H9 (cell line): ENCODE measurements around the gene TUBA4A. TPM values are rescaled to one million over a fixed set of nuclear protein-coding genes. Genes with fewer than 3 reads are reported as not detected.
A peak's percentile ranks its signal among the peaks of the same experiment; 100 is the strongest.

Experiments
- DNase-seq: peaks from one replicate; pipeline ENCODE4 v3.0.0-alpha.2; 2017
- H2AFZ ChIP-seq: one replicate; pipeline ENCODE4 v1.6.1; 2013; ENCODE audit warnings: mild to moderate bottlenecking, low read length, control low read depth, moderate library complexity
- H2AK5ac ChIP-seq: 2 replicates; pipeline ENCODE4 v1.6.1; 2013; ENCODE audit warnings: low read length, control low read depth, mixed read lengths; ENCODE audit not compliant: insufficient read length
- H2BK120ac ChIP-seq: one replicate; pipeline ENCODE4 v1.6.1; 2013; ENCODE audit warnings: low read depth, mild to moderate bottlenecking, low read length, control low read depth, inconsistent platforms; ENCODE audit not compliant: poor library complexity, severe bottlenecking
- H2BK12ac ChIP-seq: 2 replicates; pipeline ENCODE4 v1.6.1; 2013; ENCODE audit warnings: low read length, control low read depth, mixed read lengths, low read depth; ENCODE audit not compliant: insufficient read length
- H2BK15ac ChIP-seq: 2 replicates; pipeline ENCODE4 v1.6.1; 2013; ENCODE audit warnings: low read depth, low read length, control low read depth
- H2BK20ac ChIP-seq: one replicate; pipeline ENCODE4 v1.6.1; 2013; ENCODE audit warnings: low read depth, mild to moderate bottlenecking, low read length, control low read depth, inconsistent platforms; ENCODE audit not compliant: poor library complexity, severe bottlenecking
- H2BK5ac ChIP-seq: 2 replicates; pipeline ENCODE4 v1.6.1; 2013; ENCODE audit warnings: low read length, control low read depth, mixed read lengths; ENCODE audit not compliant: insufficient read length
- H3K14ac ChIP-seq: 2 replicates; pipeline ENCODE4 v1.6.1; 2013; ENCODE audit warnings: low read length, control low read depth; ENCODE audit not compliant: insufficient read depth
- H3K18ac ChIP-seq: 2 replicates; pipeline ENCODE4 v1.6.1; 2013; ENCODE audit warnings: low read depth, mild to moderate bottlenecking, mixed read lengths, low read length, control low read depth; ENCODE audit not compliant: insufficient read length
- H3K23ac ChIP-seq: 2 replicates; pipeline ENCODE4 v1.6.1; 2013; ENCODE audit warnings: low read length, control low read depth, mixed read lengths, low read depth; ENCODE audit not compliant: insufficient read length
- H3K23me2 ChIP-seq: 2 replicates; pipeline ENCODE4 v1.6.1; 2013; ENCODE audit warnings: low read depth, mild to moderate bottlenecking, mixed read lengths, low read length, control low read depth; ENCODE audit not compliant: insufficient read length, poor library complexity, severe bottlenecking
- H3K27ac ChIP-seq: 2 replicates; pipeline ENCODE4 v1.5.1; 2013; ENCODE audit warnings: low read length, control low read depth, mixed read lengths, low read depth; ENCODE audit not compliant: insufficient read length
- H3K27me3 ChIP-seq: 2 replicates; pipeline ENCODE4 v1.6.1; 2013; ENCODE audit warnings: low read length, control low read depth, inconsistent platforms; ENCODE audit not compliant: insufficient read depth
- H3K4ac ChIP-seq: 2 replicates; pipeline ENCODE4 v1.6.1; 2013; ENCODE audit warnings: low read depth, mild to moderate bottlenecking, control low read depth, inconsistent platforms, low read length, moderate library complexity
- H3K4me1 ChIP-seq: 2 replicates; pipeline ENCODE4 v1.6.1; 2013; ENCODE audit warnings: low read length, control low read depth, inconsistent platforms; ENCODE audit not compliant: insufficient read depth
- H3K4me2 ChIP-seq: 2 replicates; pipeline ENCODE4 v1.6.1; 2013; ENCODE audit warnings: low read length, control low read depth, mixed read lengths; ENCODE audit not compliant: insufficient read length, insufficient read depth
- H3K56ac ChIP-seq: 2 replicates; pipeline ENCODE4 v1.6.1; 2013; ENCODE audit warnings: low read depth, mild to moderate bottlenecking, mixed read lengths, low read length, control low read depth; ENCODE audit not compliant: insufficient read length
- H3K79me1 ChIP-seq: 2 replicates; pipeline ENCODE4 v1.6.1; 2013; ENCODE audit warnings: low read depth, mild to moderate bottlenecking, moderate library complexity, low read length, control low read depth, inconsistent platforms; ENCODE audit not compliant: insufficient read depth, poor library complexity, severe bottlenecking
- H3K79me2 ChIP-seq: 2 replicates; pipeline ENCODE4 v1.6.1; 2013; ENCODE audit warnings: low read length, control low read depth, inconsistent platforms; ENCODE audit not compliant: insufficient read depth
- H3K9ac ChIP-seq: 2 replicates; pipeline ENCODE4 v1.6.1; 2013; ENCODE audit warnings: low read length, control low read depth, mixed read lengths; ENCODE audit not compliant: insufficient read length; ENCODE audit errors: extremely low read depth
- H3K9me3 ChIP-seq: one replicate; pipeline ENCODE4 v1.6.1; 2013; ENCODE audit warnings: low read depth, low read length, inconsistent platforms; ENCODE audit not compliant: control insufficient read depth
- H3T11ph ChIP-seq: one replicate; pipeline ENCODE4 v1.6.1; 2013; ENCODE audit warnings: mild to moderate bottlenecking, low read length, control low read depth, inconsistent platforms
- H4K20me1 ChIP-seq: one replicate; pipeline ENCODE4 v1.6.1; 2013; ENCODE audit not compliant: control insufficient read depth, insufficient read length, insufficient read depth
- H4K5ac ChIP-seq: 2 replicates; pipeline ENCODE4 v1.6.1; 2013; ENCODE audit warnings: low read depth, mild to moderate bottlenecking, mixed read lengths, low read length, control low read depth; ENCODE audit not compliant: insufficient read length
- H4K8ac ChIP-seq: replicated peaks from 2 replicates; pipeline ENCODE4 v1.6.1; 2013; ENCODE audit warnings: low read length, control low read depth, mixed read lengths, low read depth; ENCODE audit not compliant: insufficient read length
- H4K91ac ChIP-seq: 2 replicates; pipeline ENCODE4 v1.6.1; 2013; ENCODE audit warnings: low read depth, mild to moderate bottlenecking, moderate library complexity, mixed read lengths, low read length, control low read depth; ENCODE audit not compliant: insufficient read length
- H3K27ac Mint-ChIP-seq, 3 experiments: 2 replicates in 2 of 3; 3 replicates in 1 of 3; pipeline ENCODE4 v1.8.0; 2020 to 2021; ENCODE audit warnings: mixed read lengths in 3 of 3, mild to moderate bottlenecking in 1 of 3, moderate library complexity in 1 of 3
- H3K27me3 Mint-ChIP-seq: 2 replicates; pipeline ENCODE4 v1.8.0; 2021; ENCODE audit warnings: low read depth, mild to moderate bottlenecking, moderate library complexity, mixed read lengths
- H3K36me3 Mint-ChIP-seq, 3 experiments: 2 replicates in 2 of 3; 3 replicates in 1 of 3; pipeline ENCODE4 v1.8.0; 2020 to 2021; ENCODE audit warnings: low read depth in 3 of 3, mixed read lengths in 3 of 3; ENCODE audit not compliant: insufficient read depth in 1 of 3
- H3K4me1 Mint-ChIP-seq, 2 experiments: 2 replicates each; pipeline ENCODE4 v1.8.0; 2020; ENCODE audit warnings: mixed read lengths in 2 of 2
- H3K4me3 Mint-ChIP-seq, 2 experiments: 2 replicates in 1 of 2; 3 replicates in 1 of 2; pipeline ENCODE4 v1.8.0; 2020 to 2021; ENCODE audit warnings: mild to moderate bottlenecking in 2 of 2, mixed read lengths in 2 of 2, moderate library complexity in 1 of 2
- H3K9me3 Mint-ChIP-seq, 2 experiments: 2 replicates in 1 of 2; 3 replicates in 1 of 2; pipeline ENCODE4 v1.8.0; 2020; ENCODE audit warnings: mild to moderate bottlenecking in 2 of 2, mixed read lengths in 2 of 2, moderate library complexity in 1 of 2
- WGBS: extraction: QIAGEN DNeasy Blood & Tissue Kit; methylation state at CpG from one replicate; pipeline ENCODE4 v1.1.7; 2013; ENCODE audit warnings: missing lambda C conversion rate, low lambda C conversion rate, mixed read lengths; ENCODE audit not compliant: insufficient read length; ENCODE audit errors: extremely low coverage; 5-methylcytosine and 5-hydroxymethylcytosine counted together
- total RNA-seq: library from RNA; stranded (reverse); gene quantifications from 2 replicates; pipeline ENCODE4 v1.2.1, GENCODE V29; 2021
- TF ChIP-seq, protein P1 (sequence below): fragments of 200-600 bp; sonication (generic); conservative IDR thresholded peaks from 3 replicates; pipeline ENCODE4 v1.8.0; 2021; ENCODE audit warnings: antibody characterized with exemption, mild to moderate bottlenecking

TUBA4A gene
- total RNA-seq, 1 experiment from 2014 or later: 25.5 TPM

DNA sequence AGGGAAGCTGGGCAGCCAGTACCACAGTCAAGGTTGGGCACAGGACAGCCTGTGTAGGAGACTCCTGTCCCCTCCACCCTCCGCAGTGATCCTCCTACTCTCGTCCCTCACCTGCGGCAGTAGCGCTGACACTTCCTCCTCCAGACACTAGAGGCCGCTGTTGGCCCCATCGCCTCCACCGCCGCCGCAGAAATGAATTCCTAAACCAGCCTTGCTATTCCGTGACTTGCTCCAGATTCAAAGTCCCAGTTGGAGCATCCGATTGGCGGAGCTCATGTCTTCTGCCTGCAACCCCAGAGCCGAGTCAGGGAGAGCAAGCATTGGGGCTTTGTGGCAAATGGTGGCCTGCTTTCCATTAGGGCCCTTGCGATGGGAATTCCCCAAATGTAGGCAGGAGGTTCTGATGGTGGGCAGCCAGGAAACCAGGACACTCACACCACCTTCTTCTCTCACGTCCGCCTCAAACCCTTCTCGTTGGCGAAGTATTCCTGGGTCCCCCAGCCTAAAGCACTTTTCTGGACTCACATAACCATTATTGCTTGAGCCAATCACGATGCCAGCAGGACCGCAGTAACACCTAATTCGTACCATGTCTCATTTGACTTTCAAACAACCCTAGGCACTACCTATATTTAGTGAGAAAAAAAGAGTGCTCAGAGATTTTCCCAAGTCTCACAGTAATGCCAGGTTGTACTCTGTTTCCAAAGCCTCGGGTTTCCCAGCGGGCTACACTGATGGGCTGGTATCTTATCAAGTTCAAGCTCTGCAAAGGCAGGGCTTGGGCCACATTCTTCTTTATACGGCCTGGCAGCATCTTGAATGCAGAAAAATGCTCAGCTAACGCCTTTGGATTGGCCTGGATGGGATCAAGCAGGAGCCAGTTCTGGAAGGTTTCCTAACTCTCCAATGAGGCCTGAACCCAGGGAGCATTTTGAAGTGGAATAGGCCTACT is 24.3 kb upstream of the TUBA4A start:
- Histone ChIP-seq H3K79me2 (no peaks in the 10 kb centered on the region), H2BK15ac (no peak overlapping the region), H2BK5ac (no peak overlapping the region), H3K27me3 (no peaks in the 10 kb centered on the region), H3K27ac (no peak overlapping the region), H3K4ac (no peak overlapping the region), H3K23me2 (peaks cover 12% of the 10 kb centered on the region), H4K91ac (no peak overlapping the region), H3K56ac (no peak overlapping the region), H4K5ac (no peak overlapping the region), H3K14ac (no peak overlapping the region; the same call in 1 of the 2 replicates), H2AK5ac (no peak overlapping the region), H3K4me2 (peak overlapping the region; percentile 79), H4K8ac (no peak overlapping the region), H2AFZ (peak overlapping the region; percentile 71), H4K20me1 (no peaks in the 10 kb centered on the region), H3K23ac (no peak overlapping the region), H2BK12ac (no peak overlapping the region), H3K18ac (peak overlapping the region; percentile 53), H2BK20ac (no peak overlapping the region), H3K79me1 (no peaks in the 10 kb centered on the region), H3K4me1 (peaks cover 4% of the 10 kb centered on the region; the same call in 1 of the 2 replicates), H2BK120ac (no peak overlapping the region), H3K9me3 (no peaks in the 10 kb centered on the region), H3K9ac (no peak overlapping the region), H3T11ph (no peak overlapping the region)
- Mint-ChIP-seq H3K9me3 (no peaks in the 10 kb centered on the region), H3K27me3 (peaks cover 2% of the 10 kb centered on the region), H3K27ac (peak overlapping the region in 1 of 3 experiments; percentile 56; a peak in 1 of 7 replicates), H3K4me1 (peaks cover 38 to 43% of the 10 kb centered on the region in 2 experiments), H3K36me3 (peaks cover 4 to 22% (median 12%) of the 10 kb centered on the region in 3 experiments; a peak in 6 of 7 replicates), H3K4me3 (peak overlapping the region; percentile 77 to 89)
- peak; percentile 94 for DNase-seq
- TF ChIP-seq, protein P1, sequence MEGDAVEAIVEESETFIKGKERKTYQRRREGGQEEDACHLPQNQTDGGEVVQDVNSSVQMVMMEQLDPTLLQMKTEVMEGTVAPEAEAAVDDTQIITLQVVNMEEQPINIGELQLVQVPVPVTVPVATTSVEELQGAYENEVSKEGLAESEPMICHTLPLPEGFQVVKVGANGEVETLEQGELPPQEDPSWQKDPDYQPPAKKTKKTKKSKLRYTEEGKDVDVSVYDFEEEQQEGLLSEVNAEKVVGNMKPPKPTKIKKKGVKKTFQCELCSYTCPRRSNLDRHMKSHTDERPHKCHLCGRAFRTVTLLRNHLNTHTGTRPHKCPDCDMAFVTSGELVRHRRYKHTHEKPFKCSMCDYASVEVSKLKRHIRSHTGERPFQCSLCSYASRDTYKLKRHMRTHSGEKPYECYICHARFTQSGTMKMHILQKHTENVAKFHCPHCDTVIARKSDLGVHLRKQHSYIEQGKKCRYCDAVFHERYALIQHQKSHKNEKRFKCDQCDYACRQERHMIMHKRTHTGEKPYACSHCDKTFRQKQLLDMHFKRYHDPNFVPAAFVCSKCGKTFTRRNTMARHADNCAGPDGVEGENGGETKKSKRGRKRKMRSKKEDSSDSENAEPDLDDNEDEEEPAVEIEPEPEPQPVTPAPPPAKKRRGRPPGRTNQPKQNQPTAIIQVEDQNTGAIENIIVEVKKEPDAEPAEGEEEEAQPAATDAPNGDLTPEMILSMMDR: peak; percentile 98
- no CpG with 5 or more reads among the region's 25 CpGs for WGBS
